COLO668 (cell line): Measurements from ENCODE around the gene GPR132.

Experiments used
- DNase-seq: peaks from one replicate; lab custom pipeline; 2025; ENCODE audit not compliant: unreplicated experiment; lab: John Stamatoyannopoulos, UW

The GPR132 gene

GRCh38 chr14:105005929-105006830 lies 59.0 kb downstream of the GPR132 start:
- DNase-seq, result no peak

- DNase-seq, result no peak
Observed at GRCh38 chr14:105005329-105005928, 59.8 kb downstream of the GPR132 start.
